ENCODE results near the gene FAM222B. TPM values are rescaled to one million over a fixed set of nuclear protein-coding genes. Genes with fewer than 3 reads are reported as not detected.

The FAM222B gene
- total RNA-seq, 4 donors from 2014 or later, result 23.2 to 41.0 (median 32.9) TPM

GRCh38 chr17:28763804-28764266, 78.8 kb downstream of the FAM222B start:
- Histone ChIP-seq H3K4me1 (peaks cover 0 to 17% (median 7%) of the 10 kb centered on the region in 4 donors), H3K27me3 (no peaks in the 10 kb centered on the region), H3K9me3 (no peaks in the 10 kb centered on the region), H3K4me3 (no peak overlapping the region), H3K36me3 (peaks cover 0 to 17% (median 3%) of the 10 kb centered on the region in 4 donors), H3K27ac (no peak overlapping the region)
- WGBS, 2 donors (ENCODE audit: low coverage in 1 of 2), result 57% methylated on average over 5 of the region's 5 CpGs; no CpG with 5 or more reads in 1 of the 2 donors
- intact Hi-C loops (cut with DNase I; ENCODE audit: low total_unique reads) (loop anchor here (10.0 kb wide), 1 partner anchor 51 kb away; no protein-coding TSS in a partner anchor), in situ Hi-C loops (cut with MboI; ENCODE audit: low pct_ligation_motif_present in 1 of 4, low pct_unique_long_range_greater_than_20kb in 1 of 4, low sequenced_read_pairs in 3 of 4) (loop anchor here in 3 of 4 donors (25.0 kb wide), 2 partner anchors 123 to 148 kb away; partner anchors contain the start of genes DHRS13 (in 2 of the 3) and FLOT2 (in 1 of the 3))
- TF ChIP-seq POLR2AphosphoS5 (IDR thresholded peaks at IDR 0.05) (peak in 1 of 3 donors; percentile 11), EP300 (IDR thresholded peaks at IDR 0.05; ENCODE audit: low read depth) (no peak), POLR2A (IDR thresholded peaks at IDR 0.05) (no peak), CTCF (IDR thresholded peaks at IDR 0.05) (peak; percentile 80 to 92 (median 88))
- peak; percentile 81 for DNase-seq

- in situ Hi-C loops (cut with MboI; ENCODE audit: low pct_ligation_motif_present in 1 of 4, low pct_unique_long_range_greater_than_20kb in 1 of 4, low sequenced_read_pairs in 3 of 4) (loop anchor here in 3 of 4 donors (25.0 kb wide), 2 partner anchors 124 to 149 kb away; partner anchors contain the start of genes DHRS13 (in 2 of the 3) and FLOT2 (in 1 of the 3)), intact Hi-C loops (cut with DNase I; ENCODE audit: low total_unique reads) (loop anchor here (10.0 kb wide), 1 partner anchor 52 kb away; no protein-coding TSS in a partner anchor)
- Histone ChIP-seq H3K27ac (peak overlapping the region in 1 of 4 donors; percentile 6), H3K4me3 (no peak overlapping the region), H3K36me3 (peaks cover 0 to 19% (median 3%) of the 10 kb centered on the region in 4 donors), H3K9me3 (no peaks in the 10 kb centered on the region), H3K4me1 (peaks cover 0 to 17% (median 7%) of the 10 kb centered on the region in 4 donors), H3K27me3 (no peaks in the 10 kb centered on the region)
- 79 to 92% methylated on average over 1 of the region's 1 CpG for WGBS, 2 donors (ENCODE audit: low coverage in 1 of 2)
- no peak for DNase-seq
- TF ChIP-seq EP300 (IDR thresholded peaks at IDR 0.05; ENCODE audit: low read depth) (no peak), CTCF (IDR thresholded peaks at IDR 0.05) (no peak), POLR2AphosphoS5 (IDR thresholded peaks at IDR 0.05) (no peak), POLR2A (IDR thresholded peaks at IDR 0.05) (no peak)
These were observed 79.3 kb downstream of the FAM222B start for GRCh38 chr17:28763137-28763799.

- Histone ChIP-seq H3K27me3 (no peaks in the 10 kb centered on the region), H3K9me3 (no peaks in the 10 kb centered on the region), H3K4me1 (peaks cover 0 to 17% (median 7%) of the 10 kb centered on the region in 4 donors), H3K4me3 (no peak overlapping the region), H3K36me3 (peaks cover 0 to 17% (median 3%) of the 10 kb centered on the region in 4 donors), H3K27ac (peak overlapping the region in 2 of 4 donors; percentile 15 to 21)
- in situ Hi-C loops (cut with MboI; ENCODE audit: low pct_ligation_motif_present in 1 of 4, low pct_unique_long_range_greater_than_20kb in 1 of 4, low sequenced_read_pairs in 3 of 4), result loop anchor here in 3 of 4 donors (25.0 kb wide), 2 partner anchors 126 to 151 kb away; partner anchors contain the start of genes DHRS13 (in 2 of the 3) and FLOT2 (in 1 of the 3)
- WGBS, 2 donors (ENCODE audit: low coverage in 1 of 2), result 44 to 47% methylated on average over 5 to 9 of the region's 9 CpGs
- peak; percentile 59 for DNase-seq
- intact Hi-C loops (cut with DNase I; ENCODE audit: low total_unique reads), result loop anchor here (10.0 kb wide), 1 partner anchor 54 kb away; no protein-coding TSS in a partner anchor
- TF ChIP-seq POLR2AphosphoS5 (IDR thresholded peaks at IDR 0.05) (no peak), CTCF (IDR thresholded peaks at IDR 0.05) (no peak), POLR2A (IDR thresholded peaks at IDR 0.05) (no peak), EP300 (IDR thresholded peaks at IDR 0.05; ENCODE audit: low read depth) (no peak)
These were observed 81.7 kb downstream of the FAM222B start for GRCh38 chr17:28760601-28761562.
